IPS-NIHi7 (cell line): ENCODE data around the gene TMCO5A.
"Not testable (repeated sequence)": the region's sequence is repeated elsewhere in the genome, so short reads cannot be mapped to it uniquely, and the experiment has no call there.

Source experiments
- DNase-seq: peaks from one replicate; pipeline ENCODE4 v3.0.0; 2012; ENCODE audit warnings: mixed read lengths; ENCODE audit errors: extremely low spot score

Gene TMCO5A

DNA sequence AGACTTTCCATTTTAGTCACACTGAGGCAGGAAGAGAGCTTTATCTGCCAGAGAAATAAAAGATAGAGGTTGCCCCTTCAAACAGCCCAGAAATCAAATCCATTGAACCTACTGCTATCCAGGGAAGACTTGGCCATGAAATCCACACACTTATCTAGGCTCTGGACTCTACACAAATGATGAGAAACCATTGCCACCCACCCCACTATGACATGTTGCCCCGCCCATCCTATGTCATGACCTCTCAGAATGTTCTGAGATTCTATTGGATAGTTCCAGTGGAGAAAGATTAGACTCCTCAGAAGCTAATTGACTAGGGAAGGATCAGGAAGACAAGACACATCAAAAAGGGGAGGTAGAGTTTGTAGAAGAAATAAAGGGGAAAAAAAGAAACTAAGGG is at the start of gene TMCO5A:
TMCO5A (plus strand) TSS at position 301 of the 400 bp plus-strand sequence. CDS start 1,684 bp downstream, outside the sequence.
- DNase-seq = no peak

DNA sequence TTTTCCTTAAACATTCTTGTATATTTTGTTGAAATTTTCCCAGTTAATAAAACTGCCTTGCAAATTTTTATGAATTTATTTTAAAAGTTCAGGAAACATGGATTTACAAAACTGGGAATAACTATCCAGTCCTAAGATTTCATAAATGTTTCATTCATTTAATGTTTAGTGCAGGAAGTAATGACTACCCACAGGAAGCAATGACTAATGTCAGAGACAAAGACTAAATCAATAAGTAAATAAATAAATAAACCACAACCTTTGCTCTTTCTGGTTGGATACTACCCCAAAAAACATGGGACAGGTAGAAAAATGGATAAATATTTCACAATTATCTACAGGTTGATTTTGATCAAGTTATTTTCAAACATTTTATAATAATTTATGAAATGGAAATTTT is 48.8 kb upstream of the TMCO5A start:
- DNase-seq = no peak

DNA sequence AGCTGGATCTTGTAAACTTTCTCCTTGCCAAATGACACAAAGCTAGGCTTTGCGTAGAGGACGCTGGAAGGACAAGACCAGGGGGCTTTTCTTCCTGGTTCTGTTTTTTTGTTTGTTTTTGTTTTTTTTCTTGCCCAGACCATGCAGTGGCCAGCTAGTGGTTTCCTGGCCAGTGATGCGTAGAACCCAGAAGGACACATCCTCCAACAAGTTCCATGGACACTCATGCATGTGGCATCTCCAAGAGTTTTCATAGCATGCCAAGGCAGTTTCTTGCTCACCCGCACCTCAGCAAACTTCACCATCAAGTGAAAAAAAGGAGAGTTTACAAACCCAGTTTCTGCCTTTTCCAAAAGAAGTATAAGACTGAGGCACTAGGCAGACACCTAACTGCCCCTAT is 46.1 kb upstream of the TMCO5A start:
- DNase-seq = no peak

DNA sequence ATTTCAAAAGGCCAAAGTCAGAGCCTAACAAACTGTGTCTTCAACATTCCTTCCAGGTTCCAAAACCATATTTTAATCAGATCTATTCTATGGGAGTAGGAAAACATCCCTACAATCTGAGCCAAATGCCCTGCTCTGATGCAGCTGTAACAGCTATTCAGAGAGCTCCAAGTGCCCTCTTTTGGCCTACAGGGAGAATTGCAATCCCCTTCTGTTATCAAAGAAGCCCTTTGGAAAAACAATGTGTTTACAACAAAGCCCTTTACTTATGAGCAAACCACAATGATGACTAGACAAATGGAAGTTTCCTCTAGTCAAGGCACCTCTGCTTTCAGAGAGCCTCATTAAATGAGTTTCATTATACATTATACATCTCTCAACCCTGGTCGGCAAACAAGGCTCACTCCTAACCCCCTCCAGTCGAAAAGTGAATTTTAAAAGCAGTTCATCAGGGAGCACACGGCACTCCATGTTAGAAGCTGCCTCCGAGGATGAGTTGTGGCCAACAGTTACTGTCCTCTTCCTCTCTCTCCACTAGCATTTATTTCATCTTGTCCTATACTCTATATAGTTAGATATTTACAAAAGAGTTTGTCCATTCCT is 42.6 kb upstream of the TMCO5A start:
- DNase-seq = peak; percentile 67

DNA sequence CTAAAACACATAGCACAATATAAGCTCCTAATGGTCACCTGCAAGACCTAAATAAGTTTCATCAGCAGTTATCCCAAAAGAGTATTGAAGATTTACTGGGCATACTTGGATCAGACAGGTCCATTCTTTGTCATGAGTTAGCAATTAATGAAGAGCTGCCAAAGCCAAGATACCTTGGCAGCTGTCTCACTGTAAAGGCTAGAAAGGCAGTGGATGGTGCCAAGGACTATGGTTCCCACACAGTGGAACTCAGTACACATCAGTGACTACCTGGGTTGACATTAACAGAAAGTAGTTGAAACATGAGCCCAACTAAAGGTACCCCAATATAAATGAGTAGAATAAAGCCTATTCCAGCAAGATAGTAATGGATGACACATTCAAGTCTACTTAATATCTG is 41.1 kb upstream of the TMCO5A start:
- DNase-seq = no peak

DNA sequence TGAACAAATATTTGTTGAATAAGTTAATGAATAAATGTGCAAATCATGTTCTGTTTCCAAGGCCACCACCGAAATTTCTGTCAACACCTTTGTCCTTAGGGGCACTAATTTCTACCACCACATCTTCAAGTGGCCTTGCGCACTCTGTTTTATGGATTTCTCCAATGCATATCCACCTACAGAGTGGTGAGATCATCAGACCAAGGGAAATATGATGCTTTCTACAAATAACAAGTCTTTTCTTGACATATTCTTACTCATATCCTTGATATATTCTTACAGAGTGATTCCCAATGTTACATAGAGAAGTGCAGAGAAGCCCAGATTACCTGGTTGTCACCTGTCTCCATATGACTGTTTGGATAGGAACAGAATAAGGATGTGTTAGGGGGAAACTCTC is 36.1 kb upstream of the TMCO5A start:
- DNase-seq = no peak

DNA sequence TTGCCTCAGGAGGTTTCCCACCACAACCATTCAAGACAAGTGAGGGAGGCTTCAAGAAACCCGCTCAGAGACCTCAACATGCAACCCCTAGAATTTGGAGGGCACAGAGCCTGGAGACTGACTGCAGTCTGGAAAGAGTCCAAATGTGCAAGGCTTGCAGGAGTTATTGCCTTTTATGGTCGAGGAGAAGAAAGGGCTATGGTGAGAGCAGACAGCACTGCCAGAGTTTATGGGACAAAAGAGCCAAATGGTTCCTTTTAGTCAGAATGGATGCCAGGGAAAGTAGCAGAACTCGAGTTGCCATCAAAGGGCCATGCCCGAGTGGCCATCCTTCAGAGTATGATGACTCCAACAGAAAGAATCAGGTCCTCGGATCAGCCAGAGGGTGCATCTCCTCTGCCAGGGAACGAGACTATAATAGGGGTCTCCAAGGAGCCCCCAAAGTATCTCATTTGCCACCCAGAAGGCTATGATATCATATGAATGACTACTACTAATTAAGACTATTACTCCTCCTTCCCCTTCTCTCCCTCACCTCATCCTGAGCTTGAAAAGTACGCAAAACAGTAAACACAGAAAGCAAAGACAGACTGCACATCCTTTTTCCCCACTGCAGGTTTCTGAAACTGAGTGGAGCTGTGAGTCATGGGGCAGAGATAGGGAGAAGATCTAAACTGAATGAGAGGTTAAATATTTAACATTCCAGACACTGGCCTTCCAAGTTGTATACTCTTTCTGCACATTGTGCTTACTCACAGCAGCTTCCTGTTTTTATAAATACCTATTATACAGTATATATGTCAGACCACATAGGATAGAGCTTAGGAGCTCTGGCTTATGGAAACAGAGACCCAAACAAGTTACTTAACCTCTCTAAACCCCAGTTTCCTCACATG is 33.9 kb upstream of the TMCO5A start:
- DNase-seq = no peak

DNA sequence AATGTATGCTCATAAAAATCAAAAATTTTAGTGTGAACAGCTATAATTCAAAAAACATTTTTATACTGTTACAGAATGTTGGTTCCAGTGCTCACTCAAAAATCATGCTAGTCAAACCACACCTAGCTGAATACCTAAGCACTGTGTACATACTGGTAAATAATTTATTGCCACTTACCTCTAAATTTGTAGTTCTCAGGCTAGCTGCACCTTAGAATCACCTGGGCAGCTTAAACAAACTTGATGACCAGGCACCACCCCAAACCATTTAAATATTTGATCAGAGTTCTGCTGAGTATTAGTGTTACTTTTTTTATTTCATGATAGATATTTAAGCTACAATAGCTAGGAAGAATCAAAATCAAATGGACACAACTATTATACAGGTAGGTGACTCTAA is 32.3 kb upstream of the TMCO5A start:
- DNase-seq = no peak

DNA sequence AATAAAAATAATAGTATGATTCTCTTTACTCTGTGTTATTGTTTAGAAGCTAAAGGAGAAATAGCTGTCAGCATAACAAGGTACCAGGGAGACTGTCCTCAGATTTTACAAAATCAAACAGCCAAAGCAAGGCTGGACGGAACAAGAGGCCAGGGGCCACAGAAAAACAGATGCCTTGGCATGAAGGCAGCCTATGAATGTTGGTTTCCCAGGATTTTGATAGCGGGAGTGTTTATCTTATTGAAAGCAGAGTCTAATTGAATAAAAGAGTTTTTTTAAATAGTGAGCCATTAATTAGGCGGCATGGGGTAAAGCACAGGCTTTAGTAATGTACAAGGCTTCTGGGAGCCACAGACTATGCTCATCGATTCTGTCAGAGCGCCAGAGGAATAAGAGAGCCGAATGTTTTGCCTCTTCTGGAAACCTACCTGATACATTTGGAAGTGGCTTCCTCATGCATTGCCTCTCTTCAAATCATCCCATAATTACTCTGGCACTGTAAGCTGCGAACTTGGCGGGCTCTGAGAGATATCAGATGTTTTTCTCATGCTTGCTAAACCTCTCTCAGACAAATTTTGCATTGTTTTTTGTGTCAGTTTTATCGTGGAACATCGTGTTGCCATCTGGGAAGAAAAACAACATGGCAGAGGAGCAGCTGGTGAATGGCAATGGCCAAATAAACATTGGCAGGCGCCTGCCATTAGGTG is 30.4 kb upstream of the TMCO5A start:
- DNase-seq = no peak

DNA sequence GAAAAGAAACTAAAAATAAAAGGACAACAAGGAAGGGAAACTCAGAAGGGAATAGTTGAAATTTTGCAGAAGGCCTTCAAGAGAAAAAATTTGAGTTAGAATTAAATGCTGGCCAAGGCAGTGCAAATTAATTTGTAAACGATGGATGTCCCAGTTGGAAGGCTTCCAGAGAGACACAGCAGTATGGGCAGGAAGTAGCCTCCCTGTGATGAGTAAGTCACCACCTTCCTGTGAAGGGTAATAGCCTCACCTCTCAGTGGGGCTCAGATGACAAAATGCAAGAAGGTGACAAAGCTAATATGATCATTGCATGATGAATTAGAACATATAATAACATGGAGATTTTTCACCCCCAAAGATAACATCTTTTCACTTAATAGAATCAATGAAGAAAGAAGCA is 27.3 kb upstream of the TMCO5A start:
- DNase-seq = no peak

DNA sequence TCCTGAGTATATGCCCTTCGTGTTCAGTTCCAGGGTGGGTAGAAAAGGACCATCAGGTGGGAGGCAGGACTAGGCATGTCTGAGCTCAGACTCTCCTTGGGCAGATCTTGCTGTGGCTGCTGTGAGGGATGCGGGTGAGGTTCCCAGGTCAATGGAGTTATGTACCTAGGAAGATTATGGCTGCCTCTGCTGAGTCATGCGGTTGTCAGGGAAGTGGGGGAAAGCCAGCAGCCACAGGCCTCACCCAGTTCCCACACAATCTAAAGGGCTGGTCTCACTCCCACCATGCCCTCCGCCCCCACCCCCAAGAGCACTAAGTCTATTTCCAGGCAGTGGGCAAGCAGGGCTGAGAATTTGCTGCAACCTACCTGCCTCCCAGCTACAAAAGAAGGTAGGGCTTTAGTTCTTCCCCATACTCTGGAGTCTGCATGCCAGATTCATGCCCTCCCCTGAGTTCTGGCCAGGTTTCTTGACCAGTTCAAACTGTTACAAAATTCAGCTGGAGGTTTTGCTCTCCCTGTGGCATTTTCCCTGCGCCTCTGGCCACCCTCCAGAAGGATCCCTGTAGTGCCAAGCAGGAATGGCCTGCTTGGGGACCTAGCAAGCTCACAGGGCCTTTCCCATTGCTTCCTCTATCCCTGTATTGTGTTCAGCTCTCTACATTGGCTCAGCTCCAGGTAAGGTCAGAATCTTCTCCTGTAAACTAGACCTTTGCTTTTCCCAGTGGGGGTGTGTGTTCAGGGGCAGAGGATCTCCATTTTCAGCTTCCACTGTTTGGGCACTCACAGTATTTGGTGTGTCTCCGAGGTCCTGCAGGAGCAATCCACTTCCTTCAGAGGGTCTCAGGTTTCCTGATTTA is 12.7 kb upstream of the TMCO5A start:
- DNase-seq = no peak

DNA sequence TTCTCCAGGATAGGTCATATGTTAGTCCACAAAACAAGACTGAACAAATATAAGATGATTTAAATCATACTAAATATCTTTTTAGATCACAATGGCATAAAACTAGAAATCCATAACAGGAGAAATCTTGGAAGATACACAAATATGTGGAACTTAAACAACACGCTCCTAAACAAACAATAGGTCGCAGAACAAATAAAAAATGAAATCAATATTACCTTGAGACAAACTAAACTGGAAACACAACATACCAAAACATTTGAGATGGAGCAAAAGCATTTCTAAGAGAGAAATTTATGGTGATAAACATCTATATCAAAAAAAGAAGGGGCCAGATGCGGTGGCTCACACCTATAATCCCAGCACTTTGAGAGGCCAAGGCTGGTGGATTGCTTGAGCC is 8.3 kb upstream of the TMCO5A start:
- DNase-seq = no peak

DNA sequence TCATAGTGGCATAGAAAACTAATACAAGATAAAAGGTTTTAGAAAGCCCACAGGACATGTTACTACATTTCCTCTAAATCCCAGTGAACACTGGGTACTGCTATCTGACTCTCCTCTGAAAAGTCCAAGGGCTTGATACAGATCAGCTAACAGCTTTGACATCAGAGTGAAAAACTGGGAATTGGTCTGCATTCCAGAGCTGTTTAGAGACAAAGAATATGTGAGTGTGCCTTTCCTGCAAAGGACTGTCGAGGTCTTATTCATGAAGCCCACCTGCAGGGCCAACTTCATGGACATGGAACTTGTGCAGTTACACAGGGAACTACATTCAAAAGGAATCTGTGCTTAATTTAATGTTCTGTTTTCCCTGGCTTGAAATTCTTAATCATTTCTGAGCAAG is 5.2 kb upstream of the TMCO5A start:
- DNase-seq = no peak

DNA sequence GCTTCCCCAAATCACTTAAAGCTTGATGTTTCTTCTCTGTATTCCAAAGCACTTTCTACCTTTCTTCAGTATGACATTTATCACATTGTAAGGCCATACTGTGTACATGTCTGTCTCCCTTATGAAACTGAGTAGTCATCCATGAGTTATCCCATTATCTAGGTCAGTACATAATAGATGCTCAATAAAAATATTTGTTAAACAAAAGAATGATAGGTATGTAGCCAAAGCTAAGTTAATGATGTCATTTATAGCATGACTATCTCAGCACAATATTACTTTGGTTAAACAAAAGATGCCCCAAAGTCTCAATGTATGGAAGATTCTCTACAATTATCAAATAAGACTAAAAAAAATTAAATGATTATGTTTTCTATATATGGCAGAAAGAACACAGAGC is 3.1 kb upstream of the TMCO5A start:
- DNase-seq = no peak

DNA sequence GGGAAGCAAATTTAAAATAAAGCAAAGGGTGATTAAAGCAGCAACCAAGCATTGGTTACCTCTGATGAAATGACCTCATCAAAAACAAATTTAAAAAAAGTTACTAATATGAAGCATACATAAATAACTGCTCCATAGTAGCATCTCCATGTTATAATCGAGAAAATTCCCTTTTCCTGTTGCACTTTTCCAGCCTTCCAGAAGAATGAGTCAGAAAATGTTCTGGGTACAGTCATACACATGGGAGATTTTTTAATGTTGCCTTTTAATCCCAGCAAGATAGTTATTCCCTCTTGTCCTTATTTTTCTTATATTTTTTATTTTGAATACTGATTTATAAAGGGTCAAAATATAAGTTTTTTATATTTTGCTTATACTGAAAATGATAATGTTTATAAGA is 2.6 kb upstream of the TMCO5A start:
- no peak for DNase-seq

DNA sequence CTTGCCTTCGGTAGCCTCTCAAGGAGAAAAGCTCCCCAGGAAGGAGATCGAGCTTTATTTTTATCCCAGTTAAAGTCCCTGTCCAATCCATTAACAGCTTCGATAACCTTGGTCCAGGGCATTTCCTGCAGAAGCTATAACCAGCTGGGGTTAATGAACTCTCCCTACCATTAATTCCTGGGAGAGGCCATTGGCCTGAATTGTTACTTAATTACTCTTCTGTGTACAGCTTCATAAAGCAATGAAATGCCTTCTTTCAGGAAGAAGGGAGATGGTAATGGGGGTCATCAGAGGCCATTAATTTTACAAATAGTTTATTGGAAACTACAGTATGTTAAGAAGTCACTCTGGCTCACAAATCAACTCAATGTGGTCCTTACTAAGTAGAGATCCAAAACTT is 1.9 kb upstream of the TMCO5A start:
- DNase-seq = no peak

DNA sequence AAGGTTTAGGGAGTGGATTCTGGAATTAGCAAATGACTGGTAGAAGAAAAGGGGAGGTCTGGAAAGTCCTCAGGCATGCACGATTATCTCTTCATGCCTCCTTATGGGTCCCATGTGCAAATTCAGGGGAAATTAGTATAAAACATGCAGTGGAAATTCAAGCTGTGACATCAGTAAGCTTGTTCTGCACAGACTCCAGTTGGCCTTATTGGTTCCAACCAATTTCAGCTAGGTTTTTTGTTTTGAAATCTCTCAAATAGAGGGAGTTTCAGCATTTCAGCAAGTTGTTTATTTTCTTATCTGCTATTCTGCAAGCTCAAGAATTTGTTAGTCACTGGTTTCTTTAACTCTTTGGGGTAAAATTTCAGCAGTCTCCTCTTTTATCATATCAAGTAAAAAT is 774 bp upstream of the TMCO5A start:
- DNase-seq = no peak

DNA sequence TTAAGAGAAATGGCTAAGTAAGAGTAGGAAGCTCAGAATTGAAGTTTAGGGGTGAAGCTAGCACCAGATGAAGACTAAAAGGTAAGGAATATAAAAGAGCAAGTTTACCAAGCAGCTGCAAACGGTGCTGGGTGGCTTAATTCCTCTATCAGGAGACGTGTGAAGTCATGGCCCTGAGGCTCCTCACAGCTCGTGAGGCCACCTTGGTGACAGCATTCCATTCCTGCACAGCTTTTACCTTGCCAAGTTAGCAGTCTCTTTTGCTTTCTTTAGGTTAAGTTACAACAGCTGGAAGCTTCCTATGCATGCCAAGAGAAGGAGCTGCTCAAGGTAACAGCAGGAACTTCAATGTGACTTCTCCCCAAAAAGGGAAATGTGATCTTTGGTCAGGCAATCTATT is 6.4 kb downstream of the TMCO5A start:
- DNase-seq = peak; percentile 17

DNA sequence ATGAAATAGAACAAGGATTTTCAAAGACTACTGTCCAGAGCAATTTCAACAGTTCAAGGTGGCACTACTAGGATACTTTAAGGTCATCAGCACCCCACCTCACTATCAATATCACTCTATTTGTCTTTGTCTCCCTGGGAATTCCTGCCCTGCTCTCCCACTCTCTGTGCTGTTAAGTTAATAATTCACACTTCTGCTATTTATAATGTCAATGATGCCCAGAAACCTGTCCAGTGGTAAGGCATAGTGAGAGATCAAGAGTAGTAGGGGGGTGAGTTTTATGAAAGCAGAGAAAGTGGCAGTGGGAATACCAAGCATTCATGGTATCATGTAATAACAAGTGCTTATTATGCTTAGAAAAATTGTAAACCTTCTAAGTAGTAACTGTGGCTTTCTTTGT is 7.3 kb downstream of the TMCO5A start:
- DNase-seq = no peak

DNA sequence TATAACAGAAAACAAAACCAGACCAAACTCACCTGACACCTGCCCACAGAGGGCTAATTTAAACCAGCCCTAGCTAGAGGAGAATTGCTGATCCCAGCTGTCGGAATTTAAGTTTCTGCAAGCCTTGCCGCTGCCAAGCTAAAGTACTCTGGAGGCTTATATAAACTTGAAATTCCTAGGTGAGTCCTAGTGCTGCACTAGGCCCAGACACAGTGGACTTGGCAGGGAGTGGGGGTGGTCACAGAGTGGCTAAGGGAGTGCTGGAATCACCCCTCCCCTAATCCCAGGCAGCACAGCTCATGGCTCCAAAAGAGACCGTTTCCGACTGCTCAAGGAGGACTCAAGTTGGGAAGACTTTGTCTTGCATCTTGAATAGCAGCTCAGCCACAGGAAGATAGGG is 17.6 kb downstream of the TMCO5A start:
- no peak for DNase-seq

DNA sequence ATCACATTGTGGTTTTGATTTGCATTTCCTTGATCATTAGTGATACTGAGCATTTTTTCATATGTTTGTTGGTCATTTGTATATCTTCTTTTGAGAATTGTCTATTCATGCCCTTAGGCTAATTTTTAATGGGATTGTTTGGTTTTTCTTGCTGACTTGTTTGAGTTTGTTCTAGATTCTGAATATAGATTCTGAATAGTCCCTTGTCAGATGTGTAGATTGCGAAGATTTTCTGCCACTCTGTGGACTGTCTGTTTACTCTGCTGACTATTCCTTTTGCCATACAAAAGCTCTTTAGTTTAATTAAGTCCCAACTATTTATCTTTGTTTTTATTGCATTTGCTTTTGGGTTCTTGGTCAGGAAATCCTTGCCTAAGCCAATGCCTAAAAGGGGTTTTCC is 26.3 kb downstream of the TMCO5A start:
- DNase-seq = not testable (repeated sequence)

DNA sequence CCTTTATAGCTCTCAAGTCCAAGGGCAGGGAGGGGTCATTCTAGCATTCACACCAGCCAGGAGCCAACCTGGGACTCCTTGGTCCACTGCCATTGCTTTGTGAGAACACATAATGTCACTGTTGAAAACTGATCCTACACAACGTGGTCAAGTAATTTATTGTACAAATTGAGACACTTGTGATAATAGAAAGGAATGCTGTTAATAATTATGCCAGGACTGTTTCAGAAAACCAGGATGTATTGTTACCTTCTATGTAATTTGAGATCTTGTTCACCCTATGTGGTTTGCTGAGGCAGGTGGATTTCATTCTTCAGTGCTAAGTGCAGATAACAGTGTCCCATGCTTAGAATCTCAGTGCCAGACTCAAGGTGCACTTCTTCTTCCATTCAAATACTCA is 33.3 kb downstream of the TMCO5A start:
- DNase-seq = no peak
